Brain microvascular endothelial cell (primary cell): ENCODE measurements around the gene FAM107B.

ENCODE experiments used
- DNase-seq: peaks from one replicate; pipeline ENCODE4 v3.0.0-alpha.2; 2020
- H3K27ac ChIP-seq: fragments of 250-450 bp; sonication (Bioruptor Pico); 2 replicates; pipeline ENCODE4 v1.5.1; 2020; ENCODE audit warnings: mild to moderate bottlenecking, moderate library complexity
- H3K27me3 ChIP-seq: fragments of 250-450 bp; sonication (Bioruptor Pico); replicated peaks from 2 replicates; pipeline ENCODE4 v1.5.1; 2020; ENCODE audit warnings: mild to moderate bottlenecking
- H3K36me3 ChIP-seq: fragments of 250-450 bp; sonication (Bioruptor Pico); replicated peaks from 2 replicates; pipeline ENCODE4 v1.5.1; 2020; ENCODE audit warnings: mild to moderate bottlenecking
- H3K4me3 ChIP-seq: 2 replicates; pipeline ENCODE4 v1.5.1; 2011; ENCODE audit warnings: low read depth, mild to moderate bottlenecking, control low read depth, low read length, moderate library complexity
- in situ Hi-C: cut with HindIII; loops from 2 replicates; pipeline ENCODE4 v1.10.0; 2017; ENCODE audit warnings: low sequenced_read_pairs, low pct_ligation_motif_present
- TF ChIP-seq, protein P1 (sequence below): IDR thresholded peaks from 2 replicates; pipeline ENCODE4 v1.5.1; 2011; ENCODE audit warnings: low read depth, mild to moderate bottlenecking, moderate library complexity, low read length, control low read depth, inconsistent platforms; ENCODE audit errors: missing control alignments

FAM107B gene

DNA sequence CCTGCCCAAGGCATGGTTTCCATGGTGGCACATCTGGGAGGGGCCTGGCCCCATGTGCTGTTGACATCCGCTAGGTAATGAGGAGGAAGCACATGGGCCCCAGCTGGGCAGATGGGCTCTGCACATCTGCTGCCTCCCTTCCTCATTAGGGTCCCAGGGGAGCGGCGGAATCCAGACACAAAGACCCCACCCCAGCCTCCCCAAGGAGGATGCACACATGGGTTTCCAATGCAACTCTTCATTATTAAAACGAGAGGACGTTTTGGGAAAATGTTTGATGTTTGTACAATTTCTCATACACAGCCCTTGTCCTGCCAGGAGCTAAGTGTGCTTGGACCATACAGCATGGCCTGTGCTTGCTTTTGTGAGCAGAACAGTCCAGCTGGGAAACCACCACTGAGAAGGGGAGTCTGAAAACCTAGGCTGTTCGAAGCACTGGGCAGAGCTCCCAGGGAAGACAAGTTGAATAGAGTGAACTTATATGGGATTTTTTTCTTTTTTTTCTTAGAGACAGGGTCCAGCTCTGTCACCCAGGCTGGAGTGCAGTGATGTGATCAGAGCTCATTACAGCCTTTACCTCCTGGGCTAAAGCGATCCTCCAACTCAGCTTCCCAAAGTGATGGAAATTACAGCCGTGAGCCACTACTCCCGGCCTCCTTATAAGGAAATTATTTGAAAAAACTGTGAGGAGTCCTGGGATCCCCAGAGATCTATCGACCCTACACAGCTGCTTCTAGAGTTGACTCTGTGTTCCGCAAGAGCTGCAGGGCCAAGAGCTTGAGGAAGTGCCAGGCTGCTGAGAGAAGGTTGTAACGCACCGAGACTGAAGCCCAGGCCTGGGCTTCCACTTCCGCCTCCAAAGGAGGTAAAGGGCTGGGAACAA, 23.4 kb downstream of the FAM107B start:
- TF ChIP-seq, protein P1, sequence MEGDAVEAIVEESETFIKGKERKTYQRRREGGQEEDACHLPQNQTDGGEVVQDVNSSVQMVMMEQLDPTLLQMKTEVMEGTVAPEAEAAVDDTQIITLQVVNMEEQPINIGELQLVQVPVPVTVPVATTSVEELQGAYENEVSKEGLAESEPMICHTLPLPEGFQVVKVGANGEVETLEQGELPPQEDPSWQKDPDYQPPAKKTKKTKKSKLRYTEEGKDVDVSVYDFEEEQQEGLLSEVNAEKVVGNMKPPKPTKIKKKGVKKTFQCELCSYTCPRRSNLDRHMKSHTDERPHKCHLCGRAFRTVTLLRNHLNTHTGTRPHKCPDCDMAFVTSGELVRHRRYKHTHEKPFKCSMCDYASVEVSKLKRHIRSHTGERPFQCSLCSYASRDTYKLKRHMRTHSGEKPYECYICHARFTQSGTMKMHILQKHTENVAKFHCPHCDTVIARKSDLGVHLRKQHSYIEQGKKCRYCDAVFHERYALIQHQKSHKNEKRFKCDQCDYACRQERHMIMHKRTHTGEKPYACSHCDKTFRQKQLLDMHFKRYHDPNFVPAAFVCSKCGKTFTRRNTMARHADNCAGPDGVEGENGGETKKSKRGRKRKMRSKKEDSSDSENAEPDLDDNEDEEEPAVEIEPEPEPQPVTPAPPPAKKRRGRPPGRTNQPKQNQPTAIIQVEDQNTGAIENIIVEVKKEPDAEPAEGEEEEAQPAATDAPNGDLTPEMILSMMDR: no peak
- no peak overlapping the region for H3K27ac ChIP-seq
- in situ Hi-C loops: no loop called here
- no peak overlapping the region for H3K4me3 ChIP-seq
- DNase-seq: no peak
- H3K27me3 ChIP-seq: no peaks in the 10 kb centered on the region
- H3K36me3 ChIP-seq: no peaks in the 10 kb centered on the region

DNA sequence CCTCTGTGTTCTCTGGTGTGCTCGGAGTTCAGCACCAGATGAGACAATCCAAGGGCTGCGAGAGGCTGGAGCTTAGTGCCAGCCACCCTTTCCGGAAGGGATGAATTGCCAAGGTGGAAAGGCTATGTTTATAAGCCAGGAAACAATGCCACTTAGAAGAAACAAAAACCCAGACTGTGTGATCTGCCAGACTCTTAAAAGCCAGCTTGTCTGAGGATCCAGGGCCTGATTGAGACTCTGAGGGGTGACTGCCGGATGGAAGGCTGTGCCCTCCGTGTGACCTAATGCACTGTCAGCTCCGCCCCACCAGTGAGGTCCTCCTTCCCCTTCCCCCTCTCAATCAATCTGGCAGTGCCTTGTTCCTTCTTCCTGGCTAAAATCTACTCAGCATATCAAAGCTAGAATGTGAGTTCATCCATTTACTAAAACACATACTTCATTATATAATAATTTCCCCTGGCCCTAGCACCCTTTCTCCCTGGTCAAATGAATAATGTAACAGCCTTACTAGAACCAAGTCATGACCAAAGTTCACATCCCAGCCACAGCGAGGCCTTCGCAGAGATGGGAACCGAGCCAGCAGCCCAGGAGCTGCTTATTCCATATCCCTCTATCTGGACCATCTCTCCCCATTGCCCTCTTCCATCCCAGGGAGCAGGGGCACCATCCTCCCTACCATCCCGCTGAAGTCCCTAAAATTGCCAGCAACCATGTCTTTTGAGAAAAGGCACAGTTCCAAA, 25.5 kb downstream of the FAM107B start:
- in situ Hi-C loops: no loop called here
- TF ChIP-seq, protein P1: no peak
- no peaks in the 10 kb centered on the region for H3K36me3 ChIP-seq
- no peak overlapping the region for H3K4me3 ChIP-seq
- no peak overlapping the region for H3K27ac ChIP-seq
- DNase-seq: no peak
- no peaks in the 10 kb centered on the region for H3K27me3 ChIP-seq

DNA sequence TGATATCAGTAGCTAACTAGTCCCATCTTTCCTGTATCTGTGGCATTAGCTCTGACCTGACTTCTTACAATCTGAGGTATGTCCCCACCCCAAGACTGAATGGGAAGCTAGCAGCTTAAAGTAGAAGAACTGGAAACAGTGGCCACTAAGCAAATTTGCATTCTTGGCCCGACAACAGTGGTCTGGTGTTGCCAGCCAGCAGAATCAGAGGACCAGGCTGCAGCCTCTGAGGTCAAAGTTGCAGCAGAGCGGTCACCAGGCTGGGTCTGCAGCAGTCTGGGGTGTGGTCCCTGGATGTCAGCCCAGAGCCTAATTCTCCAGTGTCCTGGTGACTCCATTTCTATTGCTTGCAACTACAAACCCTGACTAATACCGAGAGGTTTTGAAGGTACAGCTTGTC, 26.3 kb downstream of the FAM107B start:
- H3K4me3 ChIP-seq: no peak overlapping the region
- H3K27me3 ChIP-seq: no peaks in the 10 kb centered on the region
- TF ChIP-seq, protein P1: no peak
- no peaks in the 10 kb centered on the region for H3K36me3 ChIP-seq
- no peak for DNase-seq
- no peak overlapping the region for H3K27ac ChIP-seq
- in situ Hi-C loops: no loop called here

DNA sequence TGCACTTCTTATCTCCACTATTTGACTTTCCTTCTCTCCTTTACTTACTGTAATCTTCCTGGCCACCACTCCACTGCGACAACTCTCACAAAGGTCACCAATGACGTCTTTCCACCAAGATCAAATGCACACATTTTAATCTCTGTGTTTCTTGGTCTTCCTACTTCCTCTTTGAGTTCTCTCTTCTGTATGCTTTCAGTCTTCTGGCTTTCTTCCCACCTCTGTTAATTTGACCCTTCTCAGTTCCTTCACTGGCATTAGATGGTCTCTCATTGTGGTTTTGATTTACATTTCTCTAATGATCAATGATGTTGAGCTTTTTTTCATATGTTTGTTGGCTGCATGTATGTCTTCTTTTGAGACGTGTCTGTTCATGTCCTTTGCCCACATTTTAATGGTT, 31.9 kb downstream of the FAM107B start:
- in situ Hi-C loops: no loop called here
- no peaks in the 10 kb centered on the region for H3K36me3 ChIP-seq
- no peak overlapping the region for H3K4me3 ChIP-seq
- TF ChIP-seq, protein P1: no peak
- H3K27me3 ChIP-seq: no peaks in the 10 kb centered on the region
- H3K27ac ChIP-seq: no peak overlapping the region
- DNase-seq: no peak

DNA sequence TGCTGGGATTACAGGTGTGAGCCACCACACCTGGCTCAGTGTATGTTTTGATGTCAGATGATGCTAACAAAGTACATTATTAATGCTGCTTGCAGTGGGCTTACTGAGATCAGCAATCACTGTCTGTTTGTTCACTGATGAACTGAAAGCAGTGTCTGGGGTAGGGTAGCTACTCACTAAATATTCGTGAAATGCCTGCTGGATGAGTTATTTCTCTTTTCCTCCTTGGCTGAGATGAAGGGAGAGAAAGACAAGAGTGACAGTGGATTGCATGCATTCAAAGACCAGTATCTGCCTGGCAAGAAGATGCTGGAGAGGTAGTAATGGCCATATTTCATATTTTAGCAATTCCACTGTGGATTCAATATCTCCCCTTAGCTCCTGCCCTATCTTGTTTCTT, 32.3 kb downstream of the FAM107B start:
- DNase-seq: no peak
- Histone ChIP-seq H3K27me3 (no peaks in the 10 kb centered on the region), H3K4me3 (no peak overlapping the region), H3K36me3 (no peaks in the 10 kb centered on the region), H3K27ac (no peak overlapping the region)
- TF ChIP-seq, protein P1: no peak
- in situ Hi-C loops: no loop called here
